WTC11 (cell line): ENCODE measurements around the gene MMS22L. TPM values are rescaled to one million over a fixed set of nuclear protein-coding genes. Genes with fewer than 3 reads are reported as not detected.

Experiments used
- ATAC-seq: fragments of 200-7000 bp; cut with Tn5 transposase; 2 replicates; pipeline ENCODE4 v1.10.0; 2021; ENCODE audit warnings: mild to moderate bottlenecking, moderate library complexity
- CTCF ChIA-PET: fragments of 300-600 bp; sonication (Branson Sonifier 250); formaldehyde crosslinking; loops from one replicate; lab custom pipeline; 2021; ENCODE audit warnings: antibody characterized with exemption; lab: Charles Lee
- POLR2A ChIA-PET: fragments of 350-600 bp; sonication (Branson Sonifier 250); formaldehyde crosslinking; loops from one replicate; lab custom pipeline; 2021; ENCODE audit warnings: antibody characterized with exemption; lab: Charles Lee
- DNase-seq: peaks from one replicate; pipeline ENCODE4 v3.0.0; 2021; ENCODE audit warnings: low spot score
- H3K27ac Mint-ChIP-seq: 2 replicates; pipeline ENCODE4 v1.8.0; 2021; ENCODE audit warnings: mixed read lengths
- H3K27me3 Mint-ChIP-seq: 2 replicates; pipeline ENCODE4 v1.8.0; 2021; ENCODE audit warnings: low read depth, mild to moderate bottlenecking, moderate library complexity, mixed read lengths
- H3K36me3 Mint-ChIP-seq: 2 replicates; pipeline ENCODE4 v1.8.0; 2021; ENCODE audit warnings: mixed read lengths
- H3K4me1 Mint-ChIP-seq: 2 replicates; pipeline ENCODE4 v1.8.0; 2022; ENCODE audit warnings: mixed read lengths
- H3K4me3 Mint-ChIP-seq: 2 replicates; pipeline ENCODE4 v1.8.0; 2021; ENCODE audit warnings: mild to moderate bottlenecking, moderate library complexity, mixed read lengths
- H3K9me3 Mint-ChIP-seq: 2 replicates; pipeline ENCODE4 v1.8.0; 2021; ENCODE audit warnings: mixed read lengths
- AR ChIP-seq: fragments of 250-450 bp; sonication (Bioruptor Pico); IDR thresholded peaks from 2 replicates; pipeline ENCODE4 v1.9.0; 2021; ENCODE audit warnings: mild to moderate bottlenecking
- ARID4B ChIP-seq: sonication (generic); formaldehyde crosslinking; IDR thresholded peaks from 2 replicates; pipeline ENCODE4 v1.8.0; 2023; ENCODE audit warnings: missing genetic modification reagents, mild to moderate bottlenecking, borderline replicate concordance
- ATF1 ChIP-seq: sonication (generic); formaldehyde crosslinking; IDR thresholded peaks from 2 replicates; pipeline ENCODE4 v1.8.1; 2023; ENCODE audit warnings: mild to moderate bottlenecking, moderate library complexity, missing genetic modification reagents
- CREM ChIP-seq: sonication (generic); formaldehyde crosslinking; IDR thresholded peaks from 2 replicates; pipeline ENCODE4 v1.8.1; 2022; ENCODE audit warnings: mild to moderate bottlenecking, missing genetic modification reagents, moderate library complexity
- MAX ChIP-seq: sonication (generic); formaldehyde crosslinking; IDR thresholded peaks from 2 replicates; pipeline ENCODE4 v1.8.0; 2022; ENCODE audit warnings: mild to moderate bottlenecking, missing genetic modification reagents
- TEAD1 ChIP-seq: sonication (generic); formaldehyde crosslinking; IDR thresholded peaks from 2 replicates; pipeline ENCODE4 v1.8.0; 2022; ENCODE audit warnings: mild to moderate bottlenecking, missing genetic modification reagents
- USF2 ChIP-seq: sonication (generic); formaldehyde crosslinking; IDR thresholded peaks from 2 replicates; pipeline ENCODE4 v1.8.1; 2023; ENCODE audit warnings: mild to moderate bottlenecking, missing genetic modification reagents, moderate library complexity
- ZNF281 ChIP-seq: sonication (generic); formaldehyde crosslinking; IDR thresholded peaks from 2 replicates; pipeline ENCODE4 v1.8.0; 2023; ENCODE audit warnings: mild to moderate bottlenecking, missing genetic modification reagents
- ZNF423 ChIP-seq: fragments of 250-450 bp; sonication (Bioruptor Pico); IDR thresholded peaks from 2 replicates; pipeline ENCODE4 v2.1.2; 2022; ENCODE audit warnings: mild to moderate bottlenecking, moderate library complexity
- total RNA-seq: library from RNA; stranded (reverse); gene quantifications from 3 replicates; pipeline ENCODE4 v1.2.3, GENCODE V29; 2021
- TF ChIP-seq, protein P1 (sequence below): sonication (generic); formaldehyde crosslinking; IDR thresholded peaks from 2 replicates; pipeline ENCODE4 v1.8.0; 2022; ENCODE audit warnings: mild to moderate bottlenecking, missing genetic modification reagents
- TF ChIP-seq, protein P2 (sequence below): sonication (generic); formaldehyde crosslinking; IDR thresholded peaks from 2 replicates; pipeline ENCODE4 v1.8.1; 2023; ENCODE audit warnings: mild to moderate bottlenecking, missing genetic modification reagents

MMS22L gene
- total RNA-seq, 1 experiment from 2014 or later, result 39.7 TPM

GRCh38 chr6:97109444-97109843 is 173.6 kb downstream of the MMS22L start:
- peaks cover 10% of the 10 kb centered on the region for H3K4me1 Mint-ChIP-seq
- 0 out of 2 replicates have a peak, but pooled peaks cover 2% of the 10 kb centered on the region for H3K36me3 Mint-ChIP-seq
- no peaks in the 10 kb centered on the region for H3K27me3 Mint-ChIP-seq
- POLR2A ChIA-PET, result no interaction called here
- DNase-seq, result no peak
- TF ChIP-seq TEAD1 (CRISPR knock-in tag) (no peak), ZNF281 (CRISPR knock-in tag) (no peak)
- peaks cover 10% of the 10 kb centered on the region for H3K9me3 Mint-ChIP-seq
- H3K4me3 Mint-ChIP-seq, result no peak overlapping the region
- CTCF ChIA-PET, result interaction anchor here (1.5 kb wide), 1 partner anchor 106 kb away, joined by 3 read pairs; no protein-coding TSS in a partner anchor
- no peak for ATAC-seq
- no peak overlapping the region for H3K27ac Mint-ChIP-seq

DNA sequence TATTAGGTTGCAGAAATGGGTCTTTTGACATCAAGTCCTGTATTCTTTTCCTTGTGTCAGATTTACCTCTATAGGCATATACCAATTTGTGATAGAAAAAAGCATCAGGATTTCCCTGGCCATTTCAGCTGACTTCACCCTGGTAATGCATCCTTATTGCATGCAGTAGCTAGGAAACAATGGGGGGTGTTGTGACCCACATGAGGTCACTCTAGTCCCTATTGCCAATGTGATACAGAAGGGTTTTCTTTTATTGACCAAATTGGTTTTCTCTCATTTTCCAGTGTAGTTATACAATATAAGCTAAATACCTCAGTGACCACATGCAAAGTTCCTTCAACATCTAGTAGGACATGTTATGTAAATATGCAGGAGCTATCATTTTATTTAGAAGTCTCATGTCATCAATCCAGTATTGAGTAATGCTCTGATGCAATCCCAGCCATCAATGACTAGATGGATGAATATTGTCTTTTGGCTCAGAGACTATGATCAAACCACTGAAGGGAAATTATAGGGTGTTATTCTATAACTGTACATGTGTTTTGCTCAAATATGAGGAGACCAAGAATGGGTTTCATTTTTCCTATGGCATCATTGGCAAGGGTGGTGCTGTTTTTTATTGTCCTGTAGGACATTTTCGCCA is 180.7 kb downstream of the MMS22L start:
- peaks cover 6% of the 10 kb centered on the region for H3K4me1 Mint-ChIP-seq
- H3K9me3 Mint-ChIP-seq, result no peaks in the 10 kb centered on the region
- no peaks in the 10 kb centered on the region for H3K27me3 Mint-ChIP-seq
- DNase-seq (no peak), ATAC-seq (no peak)
- ChIA-PET POLR2A (no interaction called here), CTCF (no interaction called here)
- H3K36me3 Mint-ChIP-seq, result no peaks in the 10 kb centered on the region
- H3K27ac Mint-ChIP-seq, result no peak overlapping the region
- H3K4me3 Mint-ChIP-seq, result no peak overlapping the region
- TF ChIP-seq, protein P1, sequence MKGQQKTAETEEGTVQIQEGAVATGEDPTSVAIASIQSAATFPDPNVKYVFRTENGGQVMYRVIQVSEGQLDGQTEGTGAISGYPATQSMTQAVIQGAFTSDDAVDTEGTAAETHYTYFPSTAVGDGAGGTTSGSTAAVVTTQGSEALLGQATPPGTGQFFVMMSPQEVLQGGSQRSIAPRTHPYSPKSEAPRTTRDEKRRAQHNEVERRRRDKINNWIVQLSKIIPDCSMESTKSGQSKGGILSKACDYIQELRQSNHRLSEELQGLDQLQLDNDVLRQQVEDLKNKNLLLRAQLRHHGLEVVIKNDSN, result no peak
- no peak for TF ChIP-seq USF2 (CRISPR knock-in tag)
- no peak for TF ChIP-seq ZNF423 (CRISPR knock-in tag)
- TF ChIP-seq MAX, result no peak
- no peak for TF ChIP-seq ZNF281 (CRISPR knock-in tag)
- TF ChIP-seq ARID4B (CRISPR knock-in tag), result no peak
- no peak for TF ChIP-seq AR
- TF ChIP-seq ATF1 (CRISPR knock-in tag), result no peak
- TF ChIP-seq CREM, result no peak
- TF ChIP-seq, protein P2, sequence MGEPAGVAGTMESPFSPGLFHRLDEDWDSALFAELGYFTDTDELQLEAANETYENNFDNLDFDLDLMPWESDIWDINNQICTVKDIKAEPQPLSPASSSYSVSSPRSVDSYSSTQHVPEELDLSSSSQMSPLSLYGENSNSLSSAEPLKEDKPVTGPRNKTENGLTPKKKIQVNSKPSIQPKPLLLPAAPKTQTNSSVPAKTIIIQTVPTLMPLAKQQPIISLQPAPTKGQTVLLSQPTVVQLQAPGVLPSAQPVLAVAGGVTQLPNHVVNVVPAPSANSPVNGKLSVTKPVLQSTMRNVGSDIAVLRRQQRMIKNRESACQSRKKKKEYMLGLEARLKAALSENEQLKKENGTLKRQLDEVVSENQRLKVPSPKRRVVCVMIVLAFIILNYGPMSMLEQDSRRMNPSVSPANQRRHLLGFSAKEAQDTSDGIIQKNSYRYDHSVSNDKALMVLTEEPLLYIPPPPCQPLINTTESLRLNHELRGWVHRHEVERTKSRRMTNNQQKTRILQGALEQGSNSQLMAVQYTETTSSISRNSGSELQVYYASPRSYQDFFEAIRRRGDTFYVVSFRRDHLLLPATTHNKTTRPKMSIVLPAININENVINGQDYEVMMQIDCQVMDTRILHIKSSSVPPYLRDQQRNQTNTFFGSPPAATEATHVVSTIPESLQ (CRISPR knock-in tag), result no peak
